Heart left ventricle (tissue), 16 donors: Measurements from ENCODE around the gene NCAPG2. TPM values are rescaled to one million over a fixed set of nuclear protein-coding genes. Genes with fewer than 3 reads are reported as not detected.

Experiments
- ATAC-seq, 4 donors: fragments of 200-7000 bp; cut with Tn5 transposase; one replicate each; pipeline ENCODE4 v1.9.1; 2020 to 2022; ENCODE audit warnings: moderate library complexity in 4 of 4, mild to moderate bottlenecking in 3 of 4, moderate number of reproducible peaks in 1 of 4
- DNase-seq, 5 donors: peaks; one replicate each; pipeline ENCODE4 v3.0.0-alpha.2; 2020
- H3K27ac ChIP-seq, 12 donors: fragments of 200-600 bp; sonication (generic) in 4 of 12; one replicate each; pipeline versions ENCODE4 v1.5.0 to v1.8.0; 2016 to 2022; ENCODE audit warnings: mild to moderate bottlenecking in 2 of 12
- H3K27me3 ChIP-seq, 9 donors: fragments of 200-600 bp; sonication (generic) in 2 of 9; one replicate each; pipeline versions ENCODE4 v1.5.1 to v1.8.0; 2016 to 2022; ENCODE audit warnings: mild to moderate bottlenecking in 3 of 9
- H3K36me3 ChIP-seq, 9 donors: fragments of 200-600 bp; sonication (generic) in 2 of 9; one replicate each; pipeline versions ENCODE4 v1.5.0 to v1.8.0; 2018 to 2022; ENCODE audit warnings: mild to moderate bottlenecking in 2 of 9
- H3K4me1 ChIP-seq, 12 donors: fragments of 200-600 bp; sonication (generic) in 4 of 12; one replicate each; pipeline versions ENCODE4 v1.5.0 to v1.8.0; 2016 to 2022; ENCODE audit warnings: mild to moderate bottlenecking in 3 of 12
- H3K4me3 ChIP-seq, 12 donors: fragments of 200-600 bp; sonication (generic) in 4 of 12; one replicate each; pipeline versions ENCODE4 v1.5.0 to v1.8.0; 2017 to 2022; ENCODE audit warnings: mild to moderate bottlenecking in 9 of 12, moderate library complexity in 4 of 12
- H3K9me3 ChIP-seq, 12 donors: fragments of 200-600 bp; sonication (generic) in 4 of 12; one replicate each; pipeline versions ENCODE4 v1.5.0 to v1.8.0; 2016 to 2022; ENCODE audit warnings: mild to moderate bottlenecking in 1 of 12
- POLR2A ChIP-seq, 2 donors: fragments of 450-650 bp; IDR thresholded peaks; one replicate each; pipeline ENCODE4 v1.6.1; 2017; ENCODE audit warnings: antibody characterized with exemption in 2 of 2, mild to moderate bottlenecking in 2 of 2, moderate library complexity in 2 of 2
- WGBS, 4 donors: extraction: QIAGEN DNeasy Blood & Tissue Kit in 2 of 4; methylation state at CpG; one replicate each; pipeline versions ENCODE4 v1.1.5 to v1.1.7; 2013 to 2018; 5-methylcytosine and 5-hydroxymethylcytosine counted together
- intact Hi-C, 10 donors: fragments of 100-400 bp; cut with DNase I; formaldehyde crosslinking; loops; one replicate each; pipeline versions ENCODE4 v1.11.1 to v1.14.2; 2022
- polyA plus RNA-seq, 2 donors: library from polyadenylated mRNA; stranded (reverse); fragments of 200-250 nt; gene quantifications; one replicate each; pipeline ENCODE4 v1.2.3, GENCODE V29; 2013
- total RNA-seq, 9 donors: library from RNA; depleted of rRNA in 2 of 9; stranded (reverse); fragments of >200 nt in 2 of 9; fragmentation: NEBNext Ultra II Directional in 3 of 9; extraction: Animal tissue kit (Norgen Biotek cat#: 25700) in 3 of 9; gene quantifications; one replicate each; pipeline versions ENCODE4 v1.1.0 to v1.2.4, GENCODE V29; 2016 to 2023
- TF ChIP-seq, protein P1 (sequence below), 12 donors: fragments of 200-600 bp; sonication (generic) in 4 of 12; IDR thresholded peaks; one replicate each; pipeline versions ENCODE4 v1.5.0 to v1.8.0; 2018 to 2022; ENCODE audit warnings: antibody characterized with exemption in 12 of 12, mild to moderate bottlenecking in 5 of 12
- donor health status: ischemic (EF 13 %, LVEDD 7.1; RV severe dilation, severe dysfunction).
- donor health status: healthy with polysubstance abuse.
- donor health status: DM: no; HTN: yes; CAD: no.
- donor health status: DM: no; HTN: no; CAD: no.
- donor health status: ischemic (EF 25% LVEDD 6.9; RV normal size, moderate dysfunction).
- donor health status: ischemic (EF 25% LVEDD 5.7; RV mildly dilated, moderate dysfunction).
- donor health status: healthy.
- donor health status: DM: yes; HTN: yes; CAD: no.
- donor health status: ischemic (EF 35%, LVEDD 5.7; RV mildly dilated, moderate dysfunction).
- donor health status: nonischemic (EF 11% LVEDD 7.7; RV severe dilation, severe dysfunction).
- donor health status: DM: yes; HTN: yes; CAD: no.
- donor health status: PGD.
- donor health status: ischemic (EF 29% LVEDD 5.4; RV normal size, mild dysfunction).
- donor health status: nonischemic (EF 23%, LVEDD 6.1; RV moderate dilation, normal function).

NCAPG2 gene
- total and polyA plus RNA-seq, 11 donors, result 1.1 to 12.5 (median 4.1) TPM

DNA sequence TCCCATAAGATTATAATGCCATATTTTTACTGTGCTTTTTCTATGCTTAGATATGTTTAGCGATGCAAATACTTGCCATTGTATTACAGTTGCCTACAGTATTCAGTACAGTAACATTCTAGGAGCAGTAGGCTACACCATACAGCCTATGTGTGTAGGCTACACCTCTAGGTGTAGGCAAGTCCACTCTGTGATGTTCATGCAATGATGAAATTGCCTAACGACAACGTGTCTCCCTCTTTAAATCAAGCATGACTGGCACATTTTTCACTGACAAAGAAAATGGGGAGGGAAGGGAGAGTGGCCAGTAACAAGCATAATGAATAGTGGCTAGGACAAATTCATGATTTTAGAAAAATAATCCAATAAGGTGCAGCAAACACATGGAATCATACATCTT lies 1.7 kb downstream of the NCAPG2 start:
- 54 to 67% (median 63%) methylated on average over 3 of the region's 3 CpGs for WGBS, 4 donors
- intact Hi-C loops, result loop anchor here in 3 of 10 donors (10.0 kb wide), 2 partner anchors 122 to 162 kb away; partner anchors contain the start of gene ESYT2 (in 1 of the 3)
- H3K9me3 ChIP-seq, result peaks cover 0 to 8% (median 0%) of the 10 kb centered on the region in 12 donors
- ATAC-seq (no peak), DNase-seq (no peak)
- no peaks in the 10 kb centered on the region for H3K27me3 ChIP-seq
- TF ChIP-seq, protein P1, sequence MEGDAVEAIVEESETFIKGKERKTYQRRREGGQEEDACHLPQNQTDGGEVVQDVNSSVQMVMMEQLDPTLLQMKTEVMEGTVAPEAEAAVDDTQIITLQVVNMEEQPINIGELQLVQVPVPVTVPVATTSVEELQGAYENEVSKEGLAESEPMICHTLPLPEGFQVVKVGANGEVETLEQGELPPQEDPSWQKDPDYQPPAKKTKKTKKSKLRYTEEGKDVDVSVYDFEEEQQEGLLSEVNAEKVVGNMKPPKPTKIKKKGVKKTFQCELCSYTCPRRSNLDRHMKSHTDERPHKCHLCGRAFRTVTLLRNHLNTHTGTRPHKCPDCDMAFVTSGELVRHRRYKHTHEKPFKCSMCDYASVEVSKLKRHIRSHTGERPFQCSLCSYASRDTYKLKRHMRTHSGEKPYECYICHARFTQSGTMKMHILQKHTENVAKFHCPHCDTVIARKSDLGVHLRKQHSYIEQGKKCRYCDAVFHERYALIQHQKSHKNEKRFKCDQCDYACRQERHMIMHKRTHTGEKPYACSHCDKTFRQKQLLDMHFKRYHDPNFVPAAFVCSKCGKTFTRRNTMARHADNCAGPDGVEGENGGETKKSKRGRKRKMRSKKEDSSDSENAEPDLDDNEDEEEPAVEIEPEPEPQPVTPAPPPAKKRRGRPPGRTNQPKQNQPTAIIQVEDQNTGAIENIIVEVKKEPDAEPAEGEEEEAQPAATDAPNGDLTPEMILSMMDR (IDR thresholded peaks at IDR 0.05), result no peak
- no peak for TF ChIP-seq POLR2A (IDR thresholded peaks at IDR 0.05)
- H3K4me1 ChIP-seq, result peaks cover 0 to 18% (median 8%) of the 10 kb centered on the region in 12 donors
- H3K36me3 ChIP-seq, result peaks cover 0 to 4% (median 0%) of the 10 kb centered on the region in 9 donors
- H3K4me3 ChIP-seq, result no peak overlapping the region
- no peak overlapping the region for H3K27ac ChIP-seq

DNA sequence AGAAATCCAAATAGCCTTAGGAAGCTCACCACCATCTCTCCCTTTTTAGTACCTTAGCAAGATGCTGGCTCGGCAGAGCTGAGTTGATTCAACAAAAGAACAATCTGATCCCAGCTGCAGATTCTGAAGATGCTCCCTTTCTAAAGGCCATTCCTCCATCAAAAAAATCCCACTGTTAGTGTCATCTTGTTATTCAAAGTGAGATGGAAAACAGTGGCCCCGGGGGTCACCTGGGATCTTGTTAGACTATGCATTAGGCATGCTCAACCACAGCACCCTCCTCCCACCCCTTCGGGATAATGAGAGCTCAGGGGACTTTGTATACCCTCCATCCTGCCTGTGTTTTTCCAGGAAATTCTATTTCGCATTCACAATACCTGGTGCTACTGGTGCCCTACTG lies 2.4 kb downstream of the NCAPG2 start:
- Histone ChIP-seq H3K27me3 (no peaks in the 10 kb centered on the region), H3K9me3 (peaks cover 0 to under 1% (median 0%) of the 10 kb centered on the region in 12 donors), H3K36me3 (peaks cover 0 to 4% (median 0%) of the 10 kb centered on the region in 9 donors), H3K4me3 (no peak overlapping the region), H3K27ac (no peak overlapping the region), H3K4me1 (peaks cover 0 to 18% (median 8%) of the 10 kb centered on the region in 12 donors)
- TF ChIP-seq POLR2A (IDR thresholded peaks at IDR 0.05), result no peak
- TF ChIP-seq, protein P1 (IDR thresholded peaks at IDR 0.05), result no peak
- intact Hi-C loops, result loop anchor here in 3 of 10 donors (10.0 kb wide), 2 partner anchors 123 to 163 kb away; partner anchors contain the start of gene ESYT2 (in 1 of the 3)
- no peak for DNase-seq
- 45 to 57% (median 50%) methylated on average over 4 of the region's 4 CpGs for WGBS, 4 donors
- no peak for ATAC-seq

DNA sequence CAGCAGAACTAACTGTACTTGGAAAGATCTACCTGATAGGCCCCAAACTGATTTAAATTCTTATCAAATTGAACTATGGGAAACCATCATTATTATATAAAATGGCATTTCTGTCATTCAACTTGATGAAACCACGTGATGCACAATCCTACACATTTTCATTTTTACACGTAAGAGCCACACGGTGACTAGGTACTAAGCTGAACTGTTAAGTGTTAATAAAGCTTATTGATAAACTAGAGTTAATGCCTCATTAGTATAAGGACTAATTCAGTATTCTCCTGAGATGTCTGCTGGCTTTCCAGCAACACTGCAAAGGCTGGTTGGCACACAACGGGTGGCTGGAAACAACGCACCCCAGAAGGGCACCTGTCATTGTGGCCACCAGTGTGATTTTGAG lies 4.6 kb downstream of the NCAPG2 start:
- DNase-seq, result no peak
- intact Hi-C loops, result loop anchor here in 3 of 10 donors (10.0 kb wide), 2 partner anchors 125 to 165 kb away; partner anchors contain the start of gene ESYT2 (in 1 of the 3)
- TF ChIP-seq, protein P1 (IDR thresholded peaks at IDR 0.05), result no peak
- no peak for TF ChIP-seq POLR2A (IDR thresholded peaks at IDR 0.05)

DNA sequence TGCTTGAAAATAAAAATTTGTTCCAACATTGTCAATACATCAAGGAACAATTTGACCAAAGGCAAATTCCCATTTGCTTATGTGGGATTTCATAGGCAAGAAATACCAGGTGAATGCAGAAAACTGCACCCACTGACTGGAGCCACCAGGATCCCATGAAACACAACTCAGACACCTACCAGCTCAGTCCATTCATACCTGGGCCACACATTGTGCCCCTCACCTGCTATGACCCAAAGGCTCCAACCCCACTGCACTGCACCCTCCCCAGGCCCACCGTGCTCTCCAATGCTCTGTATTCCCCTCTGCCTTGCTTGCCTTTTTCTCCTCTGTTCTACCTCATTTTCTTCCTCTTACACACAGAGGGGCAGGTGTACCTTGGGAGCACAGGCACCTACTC lies 5.3 kb downstream of the NCAPG2 start:
- Histone ChIP-seq H3K4me1 (peaks cover 0 to 17% (median 5%) of the 10 kb centered on the region in 12 donors), H3K27ac (no peak overlapping the region), H3K27me3 (no peaks in the 10 kb centered on the region), H3K9me3 (no peaks in the 10 kb centered on the region), H3K36me3 (peaks cover 0 to 4% (median 0%) of the 10 kb centered on the region in 9 donors), H3K4me3 (no peak overlapping the region)
- intact Hi-C loops, result loop anchor here in 5 of 10 donors (5.0 kb wide), 2 partner anchors 128 to 278 kb away; partner anchors contain the start of gene ESYT2 (in 1 of the 5)
- ATAC-seq (no peak), DNase-seq (no peak)
- TF ChIP-seq, protein P1 (IDR thresholded peaks at IDR 0.05), result no peak
- no peak for TF ChIP-seq POLR2A (IDR thresholded peaks at IDR 0.05)
- WGBS, 4 donors, result 0 to 41% (median 0%) methylated on average over 1 of the region's 1 CpG

More for the DNA sequence above, 4.6 kb downstream of the NCAPG2 start:
- Histone ChIP-seq H3K9me3 (no peaks in the 10 kb centered on the region), H3K4me3 (no peak overlapping the region), H3K36me3 (peaks cover 0 to 4% (median 0%) of the 10 kb centered on the region in 9 donors), H3K4me1 (peaks cover 0 to 17% (median 8%) of the 10 kb centered on the region in 12 donors), H3K27me3 (no peaks in the 10 kb centered on the region), H3K27ac (no peak overlapping the region)
- no peak for ATAC-seq
- WGBS, 4 donors, result 94 to 96% (median 95%) methylated on average over 5 of the region's 5 CpGs
